Fibroblast of lung (primary cell): Measurements from ENCODE around the gene ARHGAP6. TPM values are rescaled to one million over a fixed set of nuclear protein-coding genes. Genes with fewer than 3 reads are reported as not detected.

ENCODE experiments used
- DNase-seq, 2 donors: peaks; one replicate each; pipeline versions ENCODE4 v3.0.0 to v3.0.0-alpha.2; 2010; ENCODE audit warnings: low read depth in 2 of 2
- H2AFZ ChIP-seq: 2 replicates; pipeline ENCODE4 v1.5.1; 2012; ENCODE audit warnings: low read length, control low read depth, inconsistent platforms
- H3K27ac ChIP-seq: 2 replicates; pipeline ENCODE4 v1.5.1; 2011; ENCODE audit warnings: low read length, control low read depth; ENCODE audit not compliant: insufficient read depth
- H3K27me3 ChIP-seq: 2 replicates; pipeline ENCODE4 v1.5.1; 2011; ENCODE audit warnings: mild to moderate bottlenecking, low read length; ENCODE audit not compliant: control insufficient read depth, insufficient read depth
- H3K36me3 ChIP-seq: 2 replicates; pipeline ENCODE4 v1.5.1; 2011; ENCODE audit warnings: low read length; ENCODE audit not compliant: control insufficient read depth, insufficient read depth
- H3K4me1 ChIP-seq: 2 replicates; pipeline ENCODE4 v1.5.1; 2011; ENCODE audit warnings: low read length; ENCODE audit not compliant: control insufficient read depth, insufficient read depth; ENCODE audit errors: extremely low read depth
- H3K4me2 ChIP-seq: 2 replicates; pipeline ENCODE4 v1.5.1; 2011; ENCODE audit warnings: low read length, control low read depth; ENCODE audit not compliant: insufficient read depth; ENCODE audit errors: extremely low read depth
- H3K4me3 ChIP-seq, 4 experiments: fragments of 200-600 bp in 1 of 4; sonication (generic) in 1 of 4; replicated peaks in 1 of 4; 2 replicates each; pipeline ENCODE4 v1.5.1; 2011 to 2016; ENCODE audit warnings: low read length in 4 of 4, low read depth in 3 of 4, mild to moderate bottlenecking in 3 of 4, control low read depth in 2 of 4, inconsistent platforms in 1 of 4, mixed read lengths in 1 of 4; ENCODE audit not compliant: insufficient read depth in 1 of 4; ENCODE audit errors: control extremely low read depth in 1 of 4
- H3K79me2 ChIP-seq: 2 replicates; pipeline ENCODE4 v1.5.1; 2012; ENCODE audit warnings: mild to moderate bottlenecking, low read length, inconsistent platforms; ENCODE audit not compliant: control insufficient read depth, insufficient read depth
- H3K9ac ChIP-seq: 2 replicates; pipeline ENCODE4 v1.5.1; 2011; ENCODE audit warnings: mild to moderate bottlenecking, low read length, control low read depth; ENCODE audit not compliant: insufficient read depth
- H3K9me3 ChIP-seq: 2 replicates; pipeline ENCODE4 v1.5.1; 2012; ENCODE audit warnings: low read depth, low read length; ENCODE audit not compliant: control insufficient read depth, insufficient read depth
- H4K20me1 ChIP-seq: 2 replicates; pipeline ENCODE4 v1.5.1; 2011; ENCODE audit warnings: low read length; ENCODE audit not compliant: control insufficient read depth, insufficient read depth; ENCODE audit errors: extremely low read depth
- CTCF ChIP-seq, 2 donors: IDR thresholded peaks in 1 of 2; conservative IDR thresholded peaks in 1 of 2; 1 replicate in 1 of 2; 2 replicates in 1 of 2; pipeline ENCODE4 v1.5.1; 2011 to 2012; ENCODE audit warnings: low read length in 2 of 2, control low read depth in 1 of 2, inconsistent platforms in 1 of 2, low read depth in 1 of 2, mild to moderate bottlenecking in 1 of 2
- EZH2 ChIP-seq: IDR thresholded peaks from 2 replicates; pipeline ENCODE4 v1.5.1; 2012; ENCODE audit warnings: low read length, control low read depth, mild to moderate bottlenecking; ENCODE audit errors: missing control alignments
- polyA plus RNA-seq, 2 donors: library from polyadenylated mRNA; depleted of rRNA in 1 of 2; stranded (reverse) in 1 of 2; unstranded in 1 of 2; fragments of >200 nt; gene quantifications; 2 replicates each; pipeline ENCODE4 v1.2.1, GENCODE V29; 2011 to 2012; ENCODE audit warnings: missing spikeins in 1 of 2
- total RNA-seq: library from RNA; depleted of rRNA; stranded (reverse); fragments of >200 nt; gene quantifications from 2 replicates; pipeline ENCODE4 v1.2.1, GENCODE V29; 2014

ARHGAP6 gene
- total and polyA plus RNA-seq, 2 donors (not counting 1 experiment from before 2014, with no cell fraction given): 5.9 to 11.7 TPM

GRCh38 chrX:11640089-11640488, 25.6 kb downstream of the ARHGAP6 start:
- no peaks in the 10 kb centered on the region for H3K9me3 ChIP-seq
- no peak overlapping the region for H2AFZ ChIP-seq
- no peak overlapping the region for H3K9ac ChIP-seq
- TF ChIP-seq CTCF (conservative IDR thresholded peaks at IDR 0.05 in 1 of 2, IDR thresholded peaks at IDR 0.05 in 1 of 2; ENCODE audit: low read depth in 1 of 2, low read length in 2 of 2) (no peak), EZH2 (no peak)
- H3K27ac ChIP-seq: no peak overlapping the region
- H3K4me2 ChIP-seq: no peak overlapping the region
- H4K20me1 ChIP-seq: no peaks in the 10 kb centered on the region
- no peaks in the 10 kb centered on the region for H3K79me2 ChIP-seq
- H3K36me3 ChIP-seq: no peaks in the 10 kb centered on the region
- H3K4me3 ChIP-seq: no peak overlapping the region
- peak in 1 of 2 donors; percentile 37 for DNase-seq
- no peaks in the 10 kb centered on the region for H3K4me1 ChIP-seq
- H3K27me3 ChIP-seq: no peaks in the 10 kb centered on the region

- H3K4me3 ChIP-seq: no peak overlapping the region
- no peak overlapping the region for H2AFZ ChIP-seq
- TF ChIP-seq CTCF (conservative IDR thresholded peaks at IDR 0.05 in 1 of 2, IDR thresholded peaks at IDR 0.05 in 1 of 2; ENCODE audit: low read depth in 1 of 2, low read length in 2 of 2): no peak
- TF ChIP-seq EZH2: no peak
- H3K27me3 ChIP-seq: no peaks in the 10 kb centered on the region
- H3K36me3 ChIP-seq: no peaks in the 10 kb centered on the region
- no peak overlapping the region for H3K4me2 ChIP-seq
- no peak for DNase-seq
- no peaks in the 10 kb centered on the region for H4K20me1 ChIP-seq
- no peaks in the 10 kb centered on the region for H3K79me2 ChIP-seq
- H3K9me3 ChIP-seq: no peaks in the 10 kb centered on the region
- H3K27ac ChIP-seq: no peak overlapping the region
- H3K9ac ChIP-seq: no peak overlapping the region
- H3K4me1 ChIP-seq: no peaks in the 10 kb centered on the region
These were observed 33.0 kb downstream of the ARHGAP6 start for GRCh38 chrX:11632732-11633131.

GRCh38 chrX:11629593-11630211, 36.0 kb downstream of the ARHGAP6 start:
- Histone ChIP-seq H3K4me1 (no peaks in the 10 kb centered on the region), H3K4me3 (no peak overlapping the region), H3K36me3 (no peaks in the 10 kb centered on the region), H3K4me2 (peak overlapping the region; percentile 64), H3K9ac (no peak overlapping the region), H4K20me1 (no peaks in the 10 kb centered on the region), H3K79me2 (no peaks in the 10 kb centered on the region), H3K27ac (no peak overlapping the region), H3K9me3 (no peaks in the 10 kb centered on the region), H2AFZ (no peak overlapping the region), H3K27me3 (no peaks in the 10 kb centered on the region)
- peak; percentile 90 to 92 for DNase-seq
- no peak for TF ChIP-seq CTCF (conservative IDR thresholded peaks at IDR 0.05 in 1 of 2, IDR thresholded peaks at IDR 0.05 in 1 of 2; ENCODE audit: low read depth in 1 of 2, low read length in 2 of 2)
- no peak for TF ChIP-seq EZH2
